ENCODE results near the gene MED26.

The MED26 gene

GRCh38 chr19:16649734-16650133 is 21.7 kb upstream of the MED26 start:
- DNase-seq (ENCODE audit: low read depth), result no peak

- DNase-seq (ENCODE audit: low read depth), result no peak
Observed at GRCh38 chr19:16645140-16645539, 17.1 kb upstream of the MED26 start.

- DNase-seq (ENCODE audit: low read depth), result no peak
Observed at GRCh38 chr19:16641695-16642094, 13.7 kb upstream of the MED26 start.

GRCh38 chr19:16640951-16641350 is 12.9 kb upstream of the MED26 start:
- DNase-seq (ENCODE audit: low read depth), result no peak

- no peak for DNase-seq (ENCODE audit: low read depth)
Observed at GRCh38 chr19:16638666-16639065, 10.7 kb upstream of the MED26 start.

- DNase-seq (ENCODE audit: low read depth), result no peak
Observed at GRCh38 chr19:16637535-16637934, 9.5 kb upstream of the MED26 start.

- DNase-seq (ENCODE audit: low read depth), result no peak
Observed at GRCh38 chr19:16631465-16631864, 3.5 kb upstream of the MED26 start.

- no peak for DNase-seq (ENCODE audit: low read depth)
Observed at GRCh38 chr19:16628984-16629691, 1.1 kb upstream of the MED26 start.

GRCh38 chr19:16627928-16628182 is 149 bp downstream of the MED26 start:
- no peak for DNase-seq (ENCODE audit: low read depth)

GRCh38 chr19:16627193-16627927 is 644 bp downstream of the MED26 start:
- DNase-seq (ENCODE audit: low read depth), result no peak

- no peak for DNase-seq (ENCODE audit: low read depth)
Observed at GRCh38 chr19:16626796-16627192, 1.2 kb downstream of the MED26 start.

- DNase-seq (ENCODE audit: low read depth), result no peak
Observed at GRCh38 chr19:16625163-16625958, 2.6 kb downstream of the MED26 start.

GRCh38 chr19:16624236-16624635 is 3.8 kb downstream of the MED26 start:
- DNase-seq (ENCODE audit: low read depth), result no peak

- DNase-seq (ENCODE audit: low read depth), result no peak
Observed at GRCh38 chr19:16623576-16623975, 4.4 kb downstream of the MED26 start.

- DNase-seq (ENCODE audit: low read depth), result no peak
Observed at GRCh38 chr19:16623066-16623465, 4.9 kb downstream of the MED26 start.

- DNase-seq (ENCODE audit: low read depth), result no peak
Observed at GRCh38 chr19:16621165-16621800, 6.7 kb downstream of the MED26 start.

- DNase-seq (ENCODE audit: low read depth), result no peak
Observed at GRCh38 chr19:16620584-16620983, 7.4 kb downstream of the MED26 start.

GRCh38 chr19:16620018-16620417 is 8.0 kb downstream of the MED26 start:
- DNase-seq (ENCODE audit: low read depth), result no peak

GRCh38 chr19:16619457-16619856 is 8.5 kb downstream of the MED26 start:
- DNase-seq (ENCODE audit: low read depth), result no peak

GRCh38 chr19:16618248-16618647 is 9.8 kb downstream of the MED26 start:
- DNase-seq (ENCODE audit: low read depth), result no peak

- no peak for DNase-seq (ENCODE audit: low read depth)
Observed at GRCh38 chr19:16615808-16616207, 12.2 kb downstream of the MED26 start.

GRCh38 chr19:16614941-16615340 is 13.1 kb downstream of the MED26 start:
- DNase-seq (ENCODE audit: low read depth), result no peak

- DNase-seq (ENCODE audit: low read depth), result no peak
Observed at GRCh38 chr19:16613841-16614240, 14.2 kb downstream of the MED26 start.
